Measurements from ENCODE around the gene HMOX2. TPM values are rescaled to one million over a fixed set of nuclear protein-coding genes. Genes with fewer than 3 reads are reported as not detected.

HMOX2 gene
- total and polyA plus RNA-seq, 11 donors, result 60.6 to 250 (median 117) TPM

- ATAC-seq (no peak), DNase-seq (no peak)
- intact Hi-C loops (cut with DNase I), result no loop called here
- no peak overlapping the region for H3K27ac ChIP-seq
- no peak overlapping the region for H3K4me3 ChIP-seq
- H3K36me3 ChIP-seq, result peaks cover 0 to 32% (median 8%) of the 10 kb centered on the region in 9 donors
- TF ChIP-seq POLR2A (IDR thresholded peaks at IDR 0.05) (no peak), CTCF (IDR thresholded peaks at IDR 0.05) (no peak)
- H3K27me3 ChIP-seq, result no peaks in the 10 kb centered on the region
- H3K9me3 ChIP-seq, result no peaks in the 10 kb centered on the region
- peaks cover 0 to 26% (median 18%) of the 10 kb centered on the region in 12 donors for H3K4me1 ChIP-seq
- WGBS, 4 donors, result 95 to 97% (median 97%) methylated on average over 5 of the region's 5 CpGs
These were observed 4.3 kb upstream of the HMOX2 start for GRCh38 chr16:4471869-4472268.

GRCh38 chr16:4472880-4473279 lies 3.3 kb upstream of the HMOX2 start:
- ATAC-seq, result no peak
- intact Hi-C loops (cut with DNase I), result no loop called here
- WGBS, 4 donors, result 74 to 80% (median 78%) methylated on average over 4 of the region's 4 CpGs

GRCh38 chr16:4474192-4474961 lies 1.8 kb upstream of the HMOX2 start, which contains the start of gene NMRAL1:
NMRAL1 (minus strand) TSS chr16:4474625; CDS start chr16:4474132, 493 bp downstream.
- Histone ChIP-seq H3K9me3 (no peaks in the 10 kb centered on the region), H3K4me1 (peaks cover 0 to 47% (median 26%) of the 10 kb centered on the region in 12 donors), H3K36me3 (peaks cover 0 to 9% (median under 1%) of the 10 kb centered on the region in 9 donors), H3K4me3 (peak within 1 kb of the TSS; percentile 33 to 87 (median 70)), H3K27me3 (no peaks in the 10 kb centered on the region), H3K27ac (peak within 1 kb of the TSS; percentile 30 to 87 (median 77))
- ATAC-seq, result peak; percentile 27 to 64 (median 38)
- 3 to 6% (median 5%) methylated on average over 25 to 60 of the region's 60 CpGs for WGBS, 4 donors
- DNase-seq, result peak; percentile 86 to 94 (median 88)
- intact Hi-C loops (cut with DNase I), result no loop called here
- TF ChIP-seq POLR2A (IDR thresholded peaks at IDR 0.05) (peak in 1 of 2 donors; percentile 46), CTCF (IDR thresholded peaks at IDR 0.05) (peak in 4 of 12 donors; percentile 14 to 36 (median 26))

More at GRCh38 chr16:4472880-4473279, 3.3 kb upstream of the HMOX2 start:
- Histone ChIP-seq H3K9me3 (no peaks in the 10 kb centered on the region), H3K4me1 (peaks cover 0 to 36% (median 23%) of the 10 kb centered on the region in 12 donors), H3K27me3 (no peaks in the 10 kb centered on the region), H3K4me3 (no peak overlapping the region), H3K36me3 (peaks cover 0 to 22% (median 8%) of the 10 kb centered on the region in 9 donors), H3K27ac (no peak overlapping the region)
- TF ChIP-seq POLR2A (IDR thresholded peaks at IDR 0.05), result no peak
- TF ChIP-seq CTCF (IDR thresholded peaks at IDR 0.05), result no peak
- DNase-seq, result no peak

GRCh38 chr16:4477966-4478365 lies 1.8 kb downstream of the HMOX2 start:
- peaks cover 0 to 61% (median 37%) of the 10 kb centered on the region in 12 donors for H3K4me1 ChIP-seq
- H3K36me3 ChIP-seq, result no peaks in the 10 kb centered on the region
- DNase-seq, result no peak
- intact Hi-C loops (cut with DNase I), result loop anchor here in 1 of 10 donors (5.0 kb wide), 1 partner anchor 59 kb away; the partner anchor contains the start of gene CDIP1
- peak overlapping the region in 6 of 12 donors; percentile 11 to 97 (median 50) for H3K27ac ChIP-seq
- no peaks in the 10 kb centered on the region for H3K9me3 ChIP-seq
- no peaks in the 10 kb centered on the region for H3K27me3 ChIP-seq
- 27 to 45% (median 38%) methylated on average over 2 of the region's 2 CpGs for WGBS, 4 donors
- ATAC-seq, result no peak
- peak overlapping the region in 4 of 12 donors; percentile 84 to 96 (median 93) for H3K4me3 ChIP-seq
- TF ChIP-seq CTCF (IDR thresholded peaks at IDR 0.05) (peak in 3 of 12 donors; percentile 16 to 19 (median 18)), POLR2A (IDR thresholded peaks at IDR 0.05) (no peak)

Measured in heart left ventricle (tissue), 16 donors.